ENCODE data around the gene ZBTB8A.
"Not testable (repeated sequence)": the region's sequence is repeated elsewhere in the genome, so short reads cannot be mapped to it uniquely, and the experiment has no call there.

ZBTB8A gene
- 0 to 0.09 reads per million in 2 experiments for total RNA-seq

DNA sequence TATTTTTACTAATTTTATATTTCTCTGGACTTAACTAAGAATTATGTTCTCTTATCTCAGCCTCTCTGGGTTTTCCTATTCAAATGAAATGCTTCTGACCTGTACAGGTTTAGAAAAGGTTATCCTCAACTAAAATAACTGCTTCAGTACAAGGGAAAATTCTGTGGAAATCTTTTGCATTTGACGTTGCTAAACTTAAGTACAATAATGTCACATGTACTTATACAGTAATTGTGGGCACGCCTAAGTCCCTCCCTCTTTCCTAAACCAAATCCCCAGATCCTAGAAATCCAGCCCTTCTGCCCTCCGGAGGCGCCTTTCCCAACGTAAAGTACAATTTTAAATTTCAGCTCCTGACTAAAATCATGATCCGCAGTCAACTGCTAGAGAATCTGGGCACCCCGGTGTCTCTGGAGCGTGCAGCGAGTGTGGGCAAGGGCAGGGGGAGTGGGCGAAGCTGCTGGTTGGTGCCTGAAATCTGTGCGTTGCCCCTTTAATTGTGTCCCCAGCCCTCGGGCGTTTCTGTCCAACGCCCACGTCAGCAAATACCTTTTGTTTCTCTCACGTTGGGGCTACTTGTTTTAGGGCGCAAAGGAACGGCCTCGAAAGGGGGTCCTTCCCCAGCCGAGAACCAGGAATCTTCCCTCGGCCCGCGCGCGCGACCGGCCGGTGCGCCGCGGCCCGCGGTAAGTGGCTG lies at the start of gene ZBTB8A:
ZBTB8A (plus strand) TSS at position 541 of the 697 bp plus-strand sequence. CDS start 53,505 bp downstream, outside the sequence.
- no peak for DNase-seq (ENCODE audit: low read depth)

DNA sequence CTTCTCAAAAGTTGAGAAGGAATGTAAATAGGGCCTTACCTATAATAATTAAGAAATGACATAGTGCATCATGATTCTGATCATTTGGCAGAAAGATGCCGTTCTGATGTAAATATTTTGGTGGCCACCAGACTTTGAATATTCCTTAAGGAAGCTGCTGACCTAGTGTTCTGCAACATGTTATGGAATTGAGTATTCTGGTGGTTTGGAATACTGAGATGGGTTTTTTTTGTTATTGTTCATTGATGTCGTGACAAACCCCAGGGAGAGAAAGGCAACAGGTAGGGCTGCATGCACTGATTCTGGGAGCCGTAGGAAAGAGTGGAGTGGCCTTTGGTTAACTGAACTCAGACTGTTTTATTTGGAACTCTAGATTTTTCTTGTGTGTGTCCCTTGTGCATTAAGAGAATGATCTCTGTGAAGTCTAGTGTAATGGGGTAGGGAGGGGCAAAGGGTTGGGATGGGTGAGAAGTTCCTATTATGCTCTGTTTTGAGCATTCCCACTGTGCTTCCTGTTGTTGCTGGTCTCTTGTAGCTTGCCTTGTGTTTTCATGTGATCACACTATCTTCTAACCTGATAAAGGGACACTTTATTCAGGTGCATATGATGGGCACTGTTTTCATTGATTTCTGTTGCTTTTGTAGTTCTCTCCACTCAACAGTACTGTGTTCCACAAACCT lies 49.3 kb upstream of the ZBTB8A start:
- DNase-seq (ENCODE audit: low read depth) = no peak

DNA sequence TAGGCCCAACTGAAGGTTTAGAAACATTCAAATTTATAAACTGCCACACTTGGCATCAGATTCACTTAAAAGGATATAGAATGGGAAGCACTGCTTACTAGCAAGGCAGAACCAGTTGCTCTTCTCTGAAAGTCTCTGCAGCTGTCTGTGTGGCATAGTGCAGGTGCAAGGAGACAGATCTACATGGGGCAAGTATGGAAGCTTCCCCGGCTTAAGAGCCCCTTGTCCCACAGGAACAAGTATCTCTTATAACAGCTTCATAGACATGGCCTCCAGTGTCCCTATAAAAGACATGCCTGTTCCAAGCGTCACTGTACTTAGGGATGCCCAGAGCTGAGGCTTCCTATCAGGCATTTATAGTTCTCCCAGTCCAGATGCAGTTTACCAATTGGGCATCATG lies 47.8 kb upstream of the ZBTB8A start:
- no peak for DNase-seq (ENCODE audit: low read depth)

- DNase-seq (ENCODE audit: low read depth) = no peak
Measured at GRCh38 chr1:32494196-32494595, 45.0 kb upstream of the ZBTB8A start.

- DNase-seq (ENCODE audit: low read depth) = no peak
Measured at GRCh38 chr1:32494711-32495337, 44.4 kb upstream of the ZBTB8A start.

GRCh38 chr1:32496127-32496526 lies 43.1 kb upstream of the ZBTB8A start:
- no peak for DNase-seq (ENCODE audit: low read depth)

DNA sequence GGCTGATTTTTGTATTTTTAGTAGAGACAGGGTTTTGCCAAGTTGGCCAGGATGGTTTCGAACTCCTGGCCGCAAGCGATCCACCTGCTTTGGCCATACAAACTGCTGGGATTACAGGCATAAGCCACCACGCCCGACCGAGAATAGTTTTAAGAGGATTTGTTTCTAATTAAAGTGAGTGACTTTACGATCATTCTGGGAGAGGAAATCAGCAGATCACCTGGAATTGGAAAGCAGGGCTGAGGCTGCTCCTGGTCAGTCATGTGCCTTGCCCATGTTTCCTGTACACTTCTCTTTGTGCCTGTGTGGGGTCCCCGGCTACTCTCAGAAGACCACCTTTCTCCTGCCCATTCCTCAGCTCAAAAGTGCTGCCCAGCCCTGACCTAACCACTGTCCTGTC lies 40.5 kb upstream of the ZBTB8A start:
- DNase-seq (ENCODE audit: low read depth) = no peak

DNA sequence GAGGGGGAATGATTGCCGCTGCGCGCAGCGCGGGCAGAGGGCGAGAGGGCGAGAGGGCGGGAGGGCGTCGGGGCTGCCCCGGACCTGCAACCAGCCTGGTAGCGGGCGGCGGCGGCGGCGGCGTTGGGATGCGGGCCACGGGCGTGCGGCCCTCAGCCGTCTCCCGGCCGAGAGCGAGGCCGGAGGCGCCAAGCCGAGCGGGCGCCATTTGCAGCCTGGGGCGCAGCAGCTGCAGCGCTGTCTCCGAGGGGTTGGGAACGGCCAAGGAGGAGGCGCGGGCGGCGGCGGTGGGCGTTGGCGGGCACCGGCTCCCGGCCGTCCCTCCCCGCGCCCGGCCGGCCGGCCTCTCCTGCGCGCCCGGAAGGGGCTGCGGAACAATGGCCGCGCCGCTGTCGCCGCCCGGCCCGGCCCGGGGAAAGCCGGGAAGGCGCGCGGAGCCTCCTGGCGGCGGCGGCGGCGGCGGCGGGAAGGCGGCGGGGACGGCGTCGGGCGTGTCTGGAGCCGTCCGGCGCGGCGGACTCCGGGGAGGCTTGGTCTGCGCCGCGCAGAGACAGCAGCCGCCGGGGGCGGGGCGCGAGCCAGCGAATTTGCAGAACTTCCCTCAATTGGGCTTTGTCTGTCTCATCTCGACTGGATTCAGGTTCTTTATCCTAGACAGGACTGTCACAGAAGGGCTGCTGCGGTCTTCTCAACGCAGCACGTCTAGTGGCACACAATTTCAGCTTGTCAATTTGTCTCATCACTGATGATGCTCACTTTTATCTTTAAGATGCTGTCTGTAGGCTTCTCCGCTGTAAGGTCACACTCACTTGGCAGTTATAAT lies 38.6 kb upstream of the ZBTB8A start:
- DNase-seq (ENCODE audit: low read depth) = no peak

DNA sequence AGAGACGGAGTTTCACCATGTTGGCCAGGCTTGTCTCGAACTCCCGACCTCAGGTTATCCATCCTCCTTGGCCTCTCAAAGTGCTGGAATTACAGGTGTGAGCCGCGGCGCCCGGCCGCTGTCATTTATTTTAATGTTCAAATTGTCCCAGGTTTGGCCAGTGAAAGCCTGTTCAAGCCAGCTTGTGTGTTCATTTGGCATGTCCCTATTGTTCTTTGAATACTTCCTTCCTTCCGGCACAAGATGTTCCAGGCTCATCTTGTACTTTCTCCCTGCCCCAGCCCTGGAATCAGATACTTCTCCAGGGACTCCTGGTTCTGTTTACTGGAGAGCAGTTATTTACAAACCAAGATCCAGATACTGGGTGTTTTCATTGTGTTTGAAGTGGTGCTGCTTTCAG lies 37.4 kb upstream of the ZBTB8A start:
- no peak for DNase-seq (ENCODE audit: low read depth)

GRCh38 chr1:32503153-32503552 lies 36.1 kb upstream of the ZBTB8A start:
- no peak for DNase-seq (ENCODE audit: low read depth)

DNA sequence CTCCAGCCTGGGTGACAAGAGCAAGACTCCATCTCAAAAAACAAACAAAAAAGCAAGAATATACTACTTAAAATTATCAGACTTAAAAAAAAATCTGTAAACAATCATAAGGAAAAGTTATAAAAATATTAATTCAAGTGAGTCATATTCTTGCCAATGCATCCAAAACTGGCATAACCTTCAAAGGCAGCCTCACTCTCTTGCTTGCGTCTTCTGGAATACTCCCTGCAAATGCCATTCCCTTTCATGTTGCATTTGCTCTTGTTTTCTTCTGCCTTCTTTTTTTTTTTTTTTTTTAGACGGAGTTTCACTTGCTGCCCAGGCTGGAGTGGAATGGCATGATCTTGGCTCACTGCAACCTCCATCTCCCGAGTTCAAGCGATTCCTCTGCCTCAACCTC lies 32.2 kb upstream of the ZBTB8A start:
- no peak for DNase-seq (ENCODE audit: low read depth)

DNA sequence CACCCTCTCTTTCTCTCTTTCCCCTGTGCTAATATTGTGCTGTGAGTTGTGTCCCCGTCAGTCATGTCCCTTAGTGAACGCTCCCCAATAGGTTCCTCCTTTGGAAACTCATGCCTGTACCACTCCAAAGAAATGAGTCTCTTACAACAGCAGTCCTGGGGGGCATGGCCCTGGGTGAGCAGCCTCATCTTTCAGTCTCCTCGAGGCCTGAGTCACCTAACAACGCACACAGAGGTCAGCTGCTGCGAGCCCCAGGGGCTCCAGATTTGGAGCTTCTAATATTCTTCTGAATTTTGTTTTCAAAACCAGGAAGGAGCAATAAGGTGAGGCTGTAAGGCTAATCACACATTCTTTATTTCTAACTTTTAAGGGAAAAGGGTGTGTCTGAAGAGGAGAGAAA lies 30.5 kb upstream of the ZBTB8A start:
- no peak for DNase-seq (ENCODE audit: low read depth)

DNA sequence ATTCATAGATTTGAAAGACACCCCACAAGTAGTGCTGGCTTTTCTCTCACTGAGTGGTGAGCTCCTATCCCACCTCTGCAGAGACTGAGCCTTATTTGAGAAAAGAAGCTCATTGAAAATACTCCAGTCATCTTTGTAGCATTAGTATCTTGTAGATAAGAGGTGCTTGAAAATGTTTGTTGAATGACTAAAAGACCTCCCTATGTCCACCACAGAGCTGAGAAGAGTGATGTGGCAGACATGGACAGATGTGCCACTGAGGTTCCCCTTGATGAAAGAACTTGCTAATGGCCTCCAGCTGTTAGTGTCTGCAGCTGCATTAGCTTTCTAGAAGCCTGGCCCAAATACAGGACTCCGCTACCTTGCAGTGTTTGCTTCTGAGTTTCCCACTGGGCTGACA lies 29.3 kb upstream of the ZBTB8A start:
- no peak for DNase-seq (ENCODE audit: low read depth)

DNA sequence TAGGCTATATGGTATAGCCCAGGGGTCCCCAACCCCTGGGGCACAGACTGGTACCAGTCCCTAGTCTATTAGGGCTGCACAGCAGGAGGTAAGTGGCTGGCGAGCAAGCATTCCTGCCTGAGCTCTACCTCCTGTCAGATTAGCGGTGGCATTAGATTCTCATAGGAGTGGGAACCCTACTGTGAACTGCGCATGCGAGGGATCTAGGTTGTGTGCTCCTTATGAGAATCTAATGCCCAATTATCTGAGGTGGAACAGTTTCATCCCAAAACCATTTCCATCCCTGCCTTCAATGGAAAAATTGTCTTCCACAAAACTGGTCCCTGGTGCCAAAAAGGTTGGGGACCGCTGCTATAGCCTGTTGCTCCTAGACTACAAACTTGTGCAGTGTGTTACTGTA lies 22.8 kb upstream of the ZBTB8A start:
- no peak for DNase-seq (ENCODE audit: low read depth)

- no peak for DNase-seq (ENCODE audit: low read depth)
Measured at GRCh38 chr1:32518976-32519375, 20.3 kb upstream of the ZBTB8A start.

DNA sequence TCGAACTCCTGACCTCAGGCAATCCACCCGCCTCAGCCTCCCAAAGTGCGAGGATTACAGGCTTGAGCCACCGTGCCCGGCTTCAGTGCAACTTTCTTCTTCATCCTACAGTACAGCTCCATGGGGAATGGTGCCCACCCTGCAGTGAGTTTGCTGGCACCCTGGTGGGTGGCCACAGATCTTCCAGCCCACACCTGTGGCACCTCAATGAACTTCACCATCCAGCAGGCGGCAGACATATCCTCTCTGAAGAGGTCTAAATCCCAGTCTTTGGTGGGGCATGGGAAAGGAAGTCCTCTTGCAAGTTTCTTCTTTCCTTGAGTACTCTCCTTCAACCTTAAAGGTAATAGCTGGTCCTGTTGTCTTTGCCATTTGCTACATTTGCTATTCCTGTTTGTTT lies 18.1 kb upstream of the ZBTB8A start:
- DNase-seq (ENCODE audit: low read depth) = no peak

GRCh38 chr1:32525053-32525452 lies 14.2 kb upstream of the ZBTB8A start:
- no peak for DNase-seq (ENCODE audit: low read depth)

DNA sequence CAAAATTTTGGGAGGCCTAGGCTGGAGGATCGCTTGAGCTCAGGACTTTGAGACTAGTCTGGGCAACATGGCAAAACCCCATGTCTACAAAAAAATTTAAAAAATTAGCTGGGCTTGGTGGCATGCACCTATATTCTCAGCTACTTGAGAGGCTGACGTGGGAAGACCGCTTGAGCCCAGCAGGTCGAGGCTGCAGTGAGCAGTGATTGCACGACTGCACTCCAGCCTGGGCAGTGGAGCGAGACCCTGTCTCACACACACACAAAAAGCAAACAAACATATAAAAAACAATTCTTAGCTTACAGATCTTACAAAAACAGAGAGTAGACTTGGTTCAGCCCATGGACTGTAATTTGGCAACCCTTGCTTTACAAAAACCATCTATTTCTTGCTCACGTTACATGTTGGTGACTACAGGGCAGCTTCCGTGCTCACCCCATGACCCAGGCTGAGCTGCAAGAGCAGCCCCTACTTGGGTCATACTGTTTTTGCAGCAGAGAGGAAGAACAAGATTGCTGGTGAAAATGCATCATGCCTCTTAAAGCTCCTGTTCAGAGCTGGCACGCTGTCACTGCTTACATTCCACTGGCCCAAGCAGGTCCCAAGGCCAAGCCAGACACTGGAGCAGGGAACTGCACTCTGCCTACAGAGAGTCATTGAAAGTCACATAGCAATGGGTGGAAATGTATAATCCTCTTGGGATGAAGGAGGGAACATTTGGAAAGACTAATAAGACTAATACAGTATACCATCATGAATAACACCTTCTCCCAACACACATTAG lies 13.4 kb upstream of the ZBTB8A start:
- no peak for DNase-seq (ENCODE audit: low read depth)

- not testable (repeated sequence) for DNase-seq (ENCODE audit: low read depth)
Measured at GRCh38 chr1:32528550-32528949, 10.7 kb upstream of the ZBTB8A start.

DNA sequence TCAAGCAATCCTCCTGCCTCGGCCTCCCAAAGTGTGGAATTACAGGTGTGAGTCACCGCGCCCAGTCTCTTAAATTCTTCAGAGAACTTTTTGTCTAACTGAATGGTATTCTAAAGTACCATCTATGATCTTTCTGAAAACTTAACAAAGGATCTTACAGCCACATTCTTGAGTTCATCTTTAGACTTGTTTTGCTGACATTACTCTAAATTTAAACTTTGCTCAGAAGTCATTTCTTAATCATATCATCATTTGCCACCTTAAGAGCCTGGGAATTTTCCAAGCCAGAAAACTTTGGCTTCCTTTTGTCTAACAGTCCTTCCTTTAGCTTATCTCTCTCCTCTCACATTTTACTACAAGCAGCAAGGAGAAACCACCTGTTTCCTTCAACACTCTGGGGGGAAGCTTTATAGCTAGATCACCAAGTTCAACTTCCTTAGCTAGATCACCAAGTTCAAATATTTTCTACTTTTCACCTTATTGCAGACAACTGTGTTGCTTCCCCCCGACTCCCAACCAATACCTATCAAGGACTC lies 5.4 kb upstream of the ZBTB8A start:
- DNase-seq (ENCODE audit: low read depth) = no peak

GRCh38 chr1:32536117-32536516 lies 3.1 kb upstream of the ZBTB8A start:
- no peak for DNase-seq (ENCODE audit: low read depth)

Measured in T follicular helper cell (primary cell).